HepG2 (cell line): ENCODE measurements around the gene FAM50A. TPM values are rescaled to one million over a fixed set of nuclear protein-coding genes. Genes with fewer than 3 reads are reported as not detected.

Source experiments
- ASH2L ChIP-seq: fragments of 300-600, 200-600 bp; sonication (generic); IDR thresholded peaks from 2 replicates; pipeline ENCODE4 v1.7.0; 2017; ENCODE audit warnings: low read depth, mild to moderate bottlenecking, moderate library complexity, mixed read lengths, low read length; ENCODE audit not compliant: insufficient read length
- GATAD1 ChIP-seq: IDR thresholded peaks from 2 replicates; pipeline ENCODE4 v1.6.1; 2016; ENCODE audit warnings: missing genetic modification reagents, missing compliant biosample characterization
- KMT2B ChIP-seq: IDR thresholded peaks from 2 replicates; pipeline ENCODE4 v1.6.1; 2016; ENCODE audit warnings: missing genetic modification reagents, missing compliant biosample characterization
- MTA1 ChIP-seq: sonication (generic); formaldehyde crosslinking; IDR thresholded peaks from 2 replicates; pipeline ENCODE4 v1.4.0; 2020; ENCODE audit warnings: missing genetic modification reagents, mild to moderate bottlenecking, borderline replicate concordance
- MYC ChIP-seq: sonication (generic); formaldehyde crosslinking; IDR thresholded peaks from 2 replicates; pipeline ENCODE4 v1.9.0; 2021; ENCODE audit warnings: missing genetic modification reagents, borderline replicate concordance
- RFXAP ChIP-seq: sonication (generic); formaldehyde crosslinking; IDR thresholded peaks from 2 replicates; pipeline ENCODE4 v1.4.0; 2020; ENCODE audit warnings: missing genetic modification reagents, borderline replicate concordance
- SATB2 ChIP-seq: sonication (generic); formaldehyde crosslinking; IDR thresholded peaks from 2 replicates; pipeline ENCODE4 v1.5.0; 2020; ENCODE audit warnings: missing genetic modification reagents
- SKI ChIP-seq: fragments of 450-650 bp; IDR thresholded peaks from one replicate; pipeline ENCODE4 v1.6.1; 2018; ENCODE audit warnings: mild to moderate bottlenecking; ENCODE audit not compliant: partially characterized antibody
- SP2 ChIP-seq: sonication (generic); formaldehyde crosslinking; IDR thresholded peaks from 2 replicates; pipeline ENCODE4 v1.5.1; 2020; ENCODE audit warnings: mild to moderate bottlenecking, missing genetic modification reagents
- SP4 ChIP-seq: sonication (generic); formaldehyde crosslinking; IDR thresholded peaks from 2 replicates; pipeline ENCODE4 v1.8.1; 2023; ENCODE audit warnings: mild to moderate bottlenecking, missing genetic modification reagents
- SYNCRIP ChIP-seq: fragments of 200-400 bp; formaldehyde crosslinking; IDR thresholded peaks from 2 replicates; pipeline ENCODE4 v1.6.1; 2018; ENCODE audit warnings: mild to moderate bottlenecking, low read depth, low read length; ENCODE audit not compliant: insufficient read depth
- THAP11 ChIP-seq: IDR thresholded peaks from 2 replicates; pipeline ENCODE4 v1.6.1; 2016; ENCODE audit warnings: missing biosample characterization, missing genetic modification reagents
- ZFY ChIP-seq: sonication (generic); formaldehyde crosslinking; IDR thresholded peaks from 2 replicates; pipeline ENCODE4 v1.4.0; 2020; ENCODE audit warnings: missing genetic modification reagents
- ZNF136 ChIP-seq: sonication (generic); formaldehyde crosslinking; IDR thresholded peaks from 2 replicates; pipeline ENCODE4 v1.8.1; 2022; ENCODE audit warnings: low read depth, mild to moderate bottlenecking, moderate library complexity, missing genetic modification reagents
- ZNF350 ChIP-seq: sonication (generic); formaldehyde crosslinking; IDR thresholded peaks from 2 replicates; pipeline ENCODE4 v1.4.0; 2020; ENCODE audit warnings: mild to moderate bottlenecking, low read depth, missing genetic modification reagents, borderline replicate concordance
- ZNF441 ChIP-seq: sonication (generic); formaldehyde crosslinking; IDR thresholded peaks from 2 replicates; pipeline ENCODE4 v1.7.0; 2021; ENCODE audit warnings: missing genetic modification reagents, borderline replicate concordance
- ZNF557 ChIP-seq: sonication (generic); formaldehyde crosslinking; IDR thresholded peaks from 2 replicates; pipeline ENCODE4 v1.4.0; 2020; ENCODE audit warnings: missing genetic modification reagents
- ZNF615 ChIP-seq: sonication (generic); formaldehyde crosslinking; IDR thresholded peaks from 2 replicates; pipeline ENCODE4 v1.5.0; 2020; ENCODE audit warnings: mild to moderate bottlenecking, missing genetic modification reagents, borderline replicate concordance
- ZNF766 ChIP-seq: sonication (generic); formaldehyde crosslinking; IDR thresholded peaks from 2 replicates; pipeline ENCODE4 v1.5.0; 2020; ENCODE audit warnings: missing genetic modification reagents, borderline replicate concordance
- ZNF773 ChIP-seq: sonication (generic); formaldehyde crosslinking; IDR thresholded peaks from 2 replicates; pipeline ENCODE4 v1.4.0; 2020; ENCODE audit warnings: missing genetic modification reagents, borderline replicate concordance
- polyA plus RNA-seq, 8 experiments: library from polyadenylated mRNA; depleted of rRNA in 3 of 8; stranded (reverse) in 7 of 8; unstranded in 1 of 8; fragments of >200 nt; fragmentation: Illumina TruSeq in 4 of 8; extraction: Trizol in 4 of 8; gene quantifications; 2 replicates each; pipeline versions ENCODE4 v1.2.1 to v1.2.3, GENCODE V29; 2011 to 2016; ENCODE audit warnings: low read depth in 4 of 8, missing spikeins in 1 of 8, mixed read lengths in 1 of 8; ENCODE audit not compliant: insufficient read depth in 1 of 8
- total RNA-seq, 5 experiments: library from RNA; depleted of rRNA; stranded (reverse); fragments of >200 nt; fragmentation: Illumina TruSeq; extraction: Trizol; gene quantifications; 2 replicates each; pipeline ENCODE4 v1.2.3, GENCODE V29; 2016; ENCODE audit warnings: low read depth in 1 of 5
- TF ChIP-seq, protein P1 (sequence below): sonication (generic); formaldehyde crosslinking; IDR thresholded peaks from 2 replicates; pipeline ENCODE4 v1.5.0; 2020; ENCODE audit warnings: mild to moderate bottlenecking, missing genetic modification reagents, moderate library complexity
- TF ChIP-seq, protein P2 (sequence below): sonication (generic); formaldehyde crosslinking; conservative IDR thresholded peaks from 2 replicates; pipeline ENCODE4 v1.4.0; 2020; ENCODE audit warnings: missing genetic modification reagents
- TF ChIP-seq, protein P3 (sequence below): sonication (generic); formaldehyde crosslinking; IDR thresholded peaks from 2 replicates; pipeline ENCODE4 v1.4.0; 2020; ENCODE audit warnings: mild to moderate bottlenecking, missing genetic modification reagents
- TF ChIP-seq, protein P4 (sequence below): sonication (generic); formaldehyde crosslinking; IDR thresholded peaks from 2 replicates; pipeline ENCODE4 v1.8.1; 2022; ENCODE audit warnings: mild to moderate bottlenecking, missing genetic modification reagents

The FAM50A gene
- total and polyA plus RNA-seq, 2 of the 13 experiments (the other 11 are each of a cell fraction or from before 2014, with no cell fraction given): 30.7 to 40.7 TPM

DNA sequence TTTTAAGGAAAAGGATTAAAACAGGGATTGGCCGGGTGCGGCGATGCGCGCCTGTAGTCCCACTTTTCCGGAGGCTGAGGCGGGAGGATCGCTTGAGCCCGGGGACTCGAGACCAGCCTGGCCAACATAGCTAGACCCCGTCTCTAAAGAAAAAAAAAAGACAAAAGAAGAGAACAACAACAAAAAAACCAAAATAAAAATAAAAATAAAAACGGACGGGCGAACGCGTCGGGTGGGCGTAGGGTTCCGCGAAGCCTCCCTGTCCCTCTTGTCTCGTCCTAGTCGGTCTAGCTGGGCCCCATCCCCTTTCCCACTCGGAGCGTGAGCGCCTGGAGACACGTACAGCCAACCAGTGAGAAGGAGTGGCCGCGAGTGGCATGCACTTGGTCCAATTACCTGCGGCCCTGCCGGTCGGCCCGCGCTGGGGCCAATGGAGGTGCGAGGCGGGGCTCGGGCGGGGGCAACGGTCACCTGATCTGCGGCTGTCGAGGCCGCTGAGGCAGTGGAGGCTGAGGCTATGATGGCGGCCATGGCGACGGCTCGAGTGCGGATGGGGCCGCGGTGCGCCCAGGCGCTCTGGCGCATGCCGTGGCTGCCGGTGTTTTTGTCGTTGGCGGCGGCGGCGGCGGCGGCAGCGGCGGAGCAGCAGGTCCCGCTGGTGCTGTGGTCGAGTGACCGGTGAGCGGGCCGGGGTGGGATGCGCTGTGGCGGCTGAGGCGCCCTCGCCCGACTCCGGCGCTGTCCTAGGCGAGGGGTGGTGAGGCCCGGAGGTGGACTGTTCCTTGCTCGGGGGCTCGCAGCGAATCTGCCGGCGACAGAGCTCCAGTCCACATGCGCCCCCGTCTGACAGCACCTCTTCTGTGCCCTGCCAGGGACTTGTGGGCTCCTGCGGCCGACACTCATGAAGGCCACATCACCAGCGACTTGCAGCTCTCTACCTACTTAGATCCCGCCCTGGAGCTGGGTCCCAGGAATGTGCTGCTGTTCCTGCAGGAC is 15.5 kb upstream of the FAM50A start, which contains the start of gene ATP6AP1 (continued):
- TF ChIP-seq SYNCRIP: no peak
- peak; percentile 80 for TF ChIP-seq GATAD1 (CRISPR knock-in tag)
- 0 out of 2 replicates have a peak, but pooled peaks have one; percentile 35 for TF ChIP-seq KMT2B (CRISPR knock-in tag)
- TF ChIP-seq SP4 (CRISPR knock-in tag): peak; percentile 51
- TF ChIP-seq ZNF557 (CRISPR knock-in tag): no peak
- TF ChIP-seq ASH2L: peak; percentile 71
- peak; percentile 97 for TF ChIP-seq SP2 (CRISPR knock-in tag)
- TF ChIP-seq ZNF773 (CRISPR knock-in tag): no peak
- no peak for TF ChIP-seq ZNF441 (CRISPR knock-in tag)
- TF ChIP-seq ZFY (CRISPR knock-in tag): peak; percentile 79
- TF ChIP-seq RFXAP: peak; percentile 97
- TF ChIP-seq, protein P1, sequence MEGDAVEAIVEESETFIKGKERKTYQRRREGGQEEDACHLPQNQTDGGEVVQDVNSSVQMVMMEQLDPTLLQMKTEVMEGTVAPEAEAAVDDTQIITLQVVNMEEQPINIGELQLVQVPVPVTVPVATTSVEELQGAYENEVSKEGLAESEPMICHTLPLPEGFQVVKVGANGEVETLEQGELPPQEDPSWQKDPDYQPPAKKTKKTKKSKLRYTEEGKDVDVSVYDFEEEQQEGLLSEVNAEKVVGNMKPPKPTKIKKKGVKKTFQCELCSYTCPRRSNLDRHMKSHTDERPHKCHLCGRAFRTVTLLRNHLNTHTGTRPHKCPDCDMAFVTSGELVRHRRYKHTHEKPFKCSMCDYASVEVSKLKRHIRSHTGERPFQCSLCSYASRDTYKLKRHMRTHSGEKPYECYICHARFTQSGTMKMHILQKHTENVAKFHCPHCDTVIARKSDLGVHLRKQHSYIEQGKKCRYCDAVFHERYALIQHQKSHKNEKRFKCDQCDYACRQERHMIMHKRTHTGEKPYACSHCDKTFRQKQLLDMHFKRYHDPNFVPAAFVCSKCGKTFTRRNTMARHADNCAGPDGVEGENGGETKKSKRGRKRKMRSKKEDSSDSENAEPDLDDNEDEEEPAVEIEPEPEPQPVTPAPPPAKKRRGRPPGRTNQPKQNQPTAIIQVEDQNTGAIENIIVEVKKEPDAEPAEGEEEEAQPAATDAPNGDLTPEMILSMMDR (CRISPR knock-in tag): peak; percentile 33
- TF ChIP-seq SATB2 (CRISPR knock-in tag): no peak
- TF ChIP-seq, protein P2, sequence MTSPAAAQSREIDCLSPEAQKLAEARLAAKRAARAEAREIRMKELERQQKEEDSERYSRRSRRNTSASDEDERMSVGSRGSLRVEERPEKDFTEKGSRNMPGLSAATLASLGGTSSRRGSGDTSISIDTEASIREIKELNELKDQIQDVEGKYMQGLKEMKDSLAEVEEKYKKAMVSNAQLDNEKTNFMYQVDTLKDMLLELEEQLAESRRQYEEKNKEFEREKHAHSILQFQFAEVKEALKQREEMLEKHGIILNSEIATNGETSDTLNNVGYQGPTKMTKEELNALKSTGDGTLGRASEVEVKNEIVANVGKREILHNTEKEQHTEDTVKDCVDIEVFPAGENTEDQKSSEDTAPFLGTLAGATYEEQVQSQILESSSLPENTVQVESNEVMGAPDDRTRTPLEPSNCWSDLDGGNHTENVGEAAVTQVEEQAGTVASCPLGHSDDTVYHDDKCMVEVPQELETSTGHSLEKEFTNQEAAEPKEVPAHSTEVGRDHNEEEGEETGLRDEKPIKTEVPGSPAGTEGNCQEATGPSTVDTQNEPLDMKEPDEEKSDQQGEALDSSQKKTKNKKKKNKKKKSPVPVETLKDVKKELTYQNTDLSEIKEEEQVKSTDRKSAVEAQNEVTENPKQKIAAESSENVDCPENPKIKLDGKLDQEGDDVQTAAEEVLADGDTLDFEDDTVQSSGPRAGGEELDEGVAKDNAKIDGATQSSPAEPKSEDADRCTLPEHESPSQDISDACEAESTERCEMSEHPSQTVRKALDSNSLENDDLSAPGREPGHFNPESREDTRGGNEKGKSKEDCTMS (CRISPR knock-in tag): no peak
- TF ChIP-seq MYC (CRISPR knock-in tag): peak; percentile 71; the same call in 1 of the 2 replicates
- TF ChIP-seq THAP11 (CRISPR knock-in tag): peak; percentile 67
- TF ChIP-seq, protein P3, sequence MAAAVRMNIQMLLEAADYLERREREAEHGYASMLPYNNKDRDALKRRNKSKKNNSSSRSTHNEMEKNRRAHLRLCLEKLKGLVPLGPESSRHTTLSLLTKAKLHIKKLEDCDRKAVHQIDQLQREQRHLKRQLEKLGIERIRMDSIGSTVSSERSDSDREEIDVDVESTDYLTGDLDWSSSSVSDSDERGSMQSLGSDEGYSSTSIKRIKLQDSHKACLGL (CRISPR knock-in tag): peak; percentile 68; the same call in 1 of the 2 replicates
- no peak for TF ChIP-seq ZNF766 (CRISPR knock-in tag)
- TF ChIP-seq ZNF350 (CRISPR knock-in tag): no peak; the same call in 1 of the 2 replicates
- no peak for TF ChIP-seq ZNF615 (CRISPR knock-in tag)
- TF ChIP-seq, protein P4, sequence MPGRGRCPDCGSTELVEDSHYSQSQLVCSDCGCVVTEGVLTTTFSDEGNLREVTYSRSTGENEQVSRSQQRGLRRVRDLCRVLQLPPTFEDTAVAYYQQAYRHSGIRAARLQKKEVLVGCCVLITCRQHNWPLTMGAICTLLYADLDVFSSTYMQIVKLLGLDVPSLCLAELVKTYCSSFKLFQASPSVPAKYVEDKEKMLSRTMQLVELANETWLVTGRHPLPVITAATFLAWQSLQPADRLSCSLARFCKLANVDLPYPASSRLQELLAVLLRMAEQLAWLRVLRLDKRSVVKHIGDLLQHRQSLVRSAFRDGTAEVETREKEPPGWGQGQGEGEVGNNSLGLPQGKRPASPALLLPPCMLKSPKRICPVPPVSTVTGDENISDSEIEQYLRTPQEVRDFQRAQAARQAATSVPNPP (CRISPR knock-in tag): no peak
- TF ChIP-seq ZNF136 (CRISPR knock-in tag): no peak
- TF ChIP-seq SKI: no peak
- TF ChIP-seq MTA1 (CRISPR knock-in tag): no peak
